HL-60 (cell line): Measurements from ENCODE around the gene MED9.
A peak's percentile ranks its signal among the peaks of the same experiment; 100 is the strongest.

Experiments used
- DNase-seq, 2 experiments: peaks; one replicate each; pipeline ENCODE4 v3.0.0-alpha.2; 2010 to 2020; ENCODE audit warnings: low read depth in 1 of 2, low spot score in 1 of 2
- H3K27ac ChIP-seq: fragments of 250-450 bp; sonication (Bioruptor Pico); replicated peaks from 2 replicates; pipeline ENCODE4 v1.5.1; 2020; ENCODE audit warnings: mild to moderate bottlenecking, moderate library complexity
- H3K27me3 ChIP-seq: fragments of 250-450 bp; sonication (Bioruptor Pico); 2 replicates; pipeline ENCODE4 v1.5.1; 2021; ENCODE audit warnings: mild to moderate bottlenecking, moderate library complexity; ENCODE audit not compliant: insufficient read depth, poor library complexity, severe bottlenecking
- H3K4me3 ChIP-seq: replicated peaks from 2 replicates; pipeline ENCODE4 v1.5.1; 2011; ENCODE audit warnings: mild to moderate bottlenecking, control low read depth, low read length; ENCODE audit not compliant: insufficient read depth
- GABPA ChIP-seq: IDR thresholded peaks from 2 replicates; pipeline ENCODE4 v1.6.1; 2012; ENCODE audit warnings: low read depth
- POLR2AphosphoS5 ChIP-seq: IDR thresholded peaks from 2 replicates; pipeline ENCODE4 v1.6.1; 2012; ENCODE audit warnings: low read depth
- SPI1 ChIP-seq: IDR thresholded peaks from 2 replicates; pipeline ENCODE4 v1.6.1; 2012; ENCODE audit warnings: low read depth, mild to moderate bottlenecking, borderline replicate concordance
- TF ChIP-seq, protein P1 (sequence below): IDR thresholded peaks from 2 replicates; pipeline ENCODE4 v1.6.1; 2012; ENCODE audit warnings: low read depth; ENCODE audit not compliant: insufficient replicate concordance
- TF ChIP-seq, protein P2 (sequence below): IDR thresholded peaks from one replicate; pipeline ENCODE4 v1.5.1; 2011; ENCODE audit warnings: low read length, control low read depth, inconsistent platforms; ENCODE audit not compliant: insufficient read depth

Gene MED9

DNA sequence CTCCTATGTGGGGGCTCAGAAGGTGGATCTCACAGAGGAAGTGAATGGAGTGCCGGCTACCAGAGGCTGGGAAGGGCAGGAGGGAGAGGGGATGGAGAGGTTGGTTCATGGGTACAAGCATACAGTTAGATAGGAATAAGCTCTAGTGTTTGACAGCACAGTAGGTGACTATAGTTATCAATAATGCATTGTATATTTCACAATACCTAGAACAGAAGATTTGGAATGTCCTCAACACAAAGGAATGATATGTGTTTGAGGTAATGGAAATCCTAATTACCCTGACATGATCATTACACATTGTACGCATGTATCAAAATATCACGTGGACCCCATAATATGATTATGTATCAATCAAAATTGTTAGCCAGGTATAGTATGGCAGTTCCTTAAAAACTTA, 38.9 kb upstream of the MED9 start:
- DNase-seq = no peak
- Histone ChIP-seq H3K27me3 (no peaks in the 10 kb centered on the region), H3K27ac (no peak overlapping the region), H3K4me3 (no peak overlapping the region)
- TF ChIP-seq, protein P1, sequence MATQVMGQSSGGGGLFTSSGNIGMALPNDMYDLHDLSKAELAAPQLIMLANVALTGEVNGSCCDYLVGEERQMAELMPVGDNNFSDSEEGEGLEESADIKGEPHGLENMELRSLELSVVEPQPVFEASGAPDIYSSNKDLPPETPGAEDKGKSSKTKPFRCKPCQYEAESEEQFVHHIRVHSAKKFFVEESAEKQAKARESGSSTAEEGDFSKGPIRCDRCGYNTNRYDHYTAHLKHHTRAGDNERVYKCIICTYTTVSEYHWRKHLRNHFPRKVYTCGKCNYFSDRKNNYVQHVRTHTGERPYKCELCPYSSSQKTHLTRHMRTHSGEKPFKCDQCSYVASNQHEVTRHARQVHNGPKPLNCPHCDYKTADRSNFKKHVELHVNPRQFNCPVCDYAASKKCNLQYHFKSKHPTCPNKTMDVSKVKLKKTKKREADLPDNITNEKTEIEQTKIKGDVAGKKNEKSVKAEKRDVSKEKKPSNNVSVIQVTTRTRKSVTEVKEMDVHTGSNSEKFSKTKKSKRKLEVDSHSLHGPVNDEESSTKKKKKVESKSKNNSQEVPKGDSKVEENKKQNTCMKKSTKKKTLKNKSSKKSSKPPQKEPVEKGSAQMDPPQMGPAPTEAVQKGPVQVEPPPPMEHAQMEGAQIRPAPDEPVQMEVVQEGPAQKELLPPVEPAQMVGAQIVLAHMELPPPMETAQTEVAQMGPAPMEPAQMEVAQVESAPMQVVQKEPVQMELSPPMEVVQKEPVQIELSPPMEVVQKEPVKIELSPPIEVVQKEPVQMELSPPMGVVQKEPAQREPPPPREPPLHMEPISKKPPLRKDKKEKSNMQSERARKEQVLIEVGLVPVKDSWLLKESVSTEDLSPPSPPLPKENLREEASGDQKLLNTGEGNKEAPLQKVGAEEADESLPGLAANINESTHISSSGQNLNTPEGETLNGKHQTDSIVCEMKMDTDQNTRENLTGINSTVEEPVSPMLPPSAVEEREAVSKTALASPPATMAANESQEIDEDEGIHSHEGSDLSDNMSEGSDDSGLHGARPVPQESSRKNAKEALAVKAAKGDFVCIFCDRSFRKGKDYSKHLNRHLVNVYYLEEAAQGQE = no peak
- TF ChIP-seq GABPA (no peak), POLR2AphosphoS5 (no peak), SPI1 (no peak)
- TF ChIP-seq, protein P2, sequence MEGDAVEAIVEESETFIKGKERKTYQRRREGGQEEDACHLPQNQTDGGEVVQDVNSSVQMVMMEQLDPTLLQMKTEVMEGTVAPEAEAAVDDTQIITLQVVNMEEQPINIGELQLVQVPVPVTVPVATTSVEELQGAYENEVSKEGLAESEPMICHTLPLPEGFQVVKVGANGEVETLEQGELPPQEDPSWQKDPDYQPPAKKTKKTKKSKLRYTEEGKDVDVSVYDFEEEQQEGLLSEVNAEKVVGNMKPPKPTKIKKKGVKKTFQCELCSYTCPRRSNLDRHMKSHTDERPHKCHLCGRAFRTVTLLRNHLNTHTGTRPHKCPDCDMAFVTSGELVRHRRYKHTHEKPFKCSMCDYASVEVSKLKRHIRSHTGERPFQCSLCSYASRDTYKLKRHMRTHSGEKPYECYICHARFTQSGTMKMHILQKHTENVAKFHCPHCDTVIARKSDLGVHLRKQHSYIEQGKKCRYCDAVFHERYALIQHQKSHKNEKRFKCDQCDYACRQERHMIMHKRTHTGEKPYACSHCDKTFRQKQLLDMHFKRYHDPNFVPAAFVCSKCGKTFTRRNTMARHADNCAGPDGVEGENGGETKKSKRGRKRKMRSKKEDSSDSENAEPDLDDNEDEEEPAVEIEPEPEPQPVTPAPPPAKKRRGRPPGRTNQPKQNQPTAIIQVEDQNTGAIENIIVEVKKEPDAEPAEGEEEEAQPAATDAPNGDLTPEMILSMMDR = no peak

DNA sequence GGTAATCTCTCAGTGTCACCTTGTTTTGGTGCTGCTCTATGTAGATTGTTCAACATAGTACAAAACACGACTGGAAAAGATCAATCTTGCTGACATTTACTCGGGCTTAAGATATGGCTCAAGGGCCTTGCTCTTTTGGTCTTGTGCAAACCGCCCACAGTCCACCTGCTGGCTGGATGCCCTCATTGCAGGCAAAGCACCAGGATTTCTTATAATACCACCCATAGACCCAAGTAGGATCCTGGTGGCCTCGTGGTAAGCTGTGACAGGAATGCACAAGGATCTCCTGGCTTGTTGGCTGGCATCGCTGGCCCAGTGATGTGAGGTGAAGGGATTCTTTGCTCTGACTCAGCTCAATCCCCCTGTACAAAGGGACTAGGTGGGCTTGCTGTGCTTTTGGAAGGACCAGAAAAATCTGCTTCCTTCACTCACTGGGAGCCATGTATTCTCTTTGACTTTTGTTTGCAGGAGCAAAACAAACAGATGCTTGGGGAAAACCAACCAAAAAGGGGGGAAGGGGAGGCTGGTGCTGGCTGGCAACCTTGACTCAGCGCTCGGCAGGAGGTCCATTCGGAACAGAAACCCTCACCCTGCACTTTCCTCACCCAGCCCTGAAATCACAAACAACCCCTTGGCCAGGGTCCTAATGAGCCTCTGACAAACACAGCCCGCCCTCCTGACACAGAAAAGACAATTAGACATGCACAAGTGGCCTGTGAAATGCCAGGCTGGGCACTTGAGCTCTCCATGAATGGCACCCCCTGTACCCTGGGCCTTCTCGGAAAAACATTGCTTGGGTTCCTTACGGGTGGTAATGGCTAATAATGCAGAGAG, 36.6 kb upstream of the MED9 start:
- TF ChIP-seq GABPA (no peak), POLR2AphosphoS5 (no peak), SPI1 (no peak)
- TF ChIP-seq, protein P2 = peak; percentile 21
- TF ChIP-seq, protein P1 = no peak
- H3K4me3 ChIP-seq = no peak overlapping the region
- peak in 1 of 2 experiments; percentile 54 for DNase-seq
- no peak overlapping the region for H3K27ac ChIP-seq
- no peaks in the 10 kb centered on the region for H3K27me3 ChIP-seq

DNA sequence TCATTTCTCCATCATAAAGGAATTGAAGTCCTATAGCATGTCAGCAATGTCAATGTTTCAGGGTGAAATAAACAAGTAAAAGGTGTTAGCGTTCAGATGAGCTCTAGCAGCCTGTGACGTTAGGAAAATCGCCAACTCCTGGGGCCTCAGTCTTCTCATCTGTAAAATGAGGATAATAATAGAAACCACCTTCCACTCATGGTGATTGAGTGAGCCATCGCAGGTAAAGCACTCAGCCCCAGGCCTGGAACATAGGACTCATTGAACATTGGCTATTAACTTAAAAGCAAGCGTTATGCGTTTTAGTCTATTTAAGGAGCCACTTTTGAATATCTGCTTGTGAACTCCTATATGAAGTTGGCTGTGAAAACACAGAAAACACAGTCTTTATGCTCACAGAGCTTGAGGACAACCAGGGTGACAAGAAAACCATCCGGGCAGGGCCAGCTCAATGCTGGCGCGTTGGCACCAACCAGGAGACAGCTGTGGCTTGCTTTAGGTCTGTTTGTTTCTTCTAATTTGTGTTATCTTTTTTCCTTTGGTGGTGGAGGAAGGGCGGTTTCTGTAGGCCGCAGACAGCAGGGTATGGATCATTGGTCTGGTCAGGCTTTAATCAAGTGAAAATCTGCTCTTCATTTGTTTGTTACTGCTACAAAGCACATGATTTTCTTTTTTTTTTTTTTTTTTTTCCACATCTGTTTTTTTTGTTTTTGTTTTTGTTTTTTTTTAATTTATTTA, 35.7 kb upstream of the MED9 start:
- H3K4me3 ChIP-seq = no peak overlapping the region
- H3K27ac ChIP-seq = no peak overlapping the region
- no peaks in the 10 kb centered on the region for H3K27me3 ChIP-seq
- no peak for DNase-seq
- TF ChIP-seq, protein P2 = no peak
- TF ChIP-seq SPI1 (no peak), POLR2AphosphoS5 (no peak)
- TF ChIP-seq, protein P1 = no peak
